Motor neuron (in vitro differentiated cells): ENCODE data around the gene VPS26A. TPM values are rescaled to one million over a fixed set of nuclear protein-coding genes. Genes with fewer than 3 reads are reported as not detected.

Experiments
- ATAC-seq, 8 experiments: fragments of 200-7000 bp; cut with Tn5 transposase; replicated peaks in 6 of 8; 2 replicates each; pipeline ENCODE4 v1.8.0; 2021; ENCODE audit warnings: mild to moderate bottlenecking in 8 of 8, moderate library complexity in 8 of 8
- H3K27ac ChIP-seq, 2 donors: fragments of 250-450 bp; sonication (Bioruptor Pico); 2 replicates each; pipeline ENCODE4 v1.9.0; 2021; ENCODE audit warnings: antibody characterized with exemption in 2 of 2, mild to moderate bottlenecking in 2 of 2, moderate library complexity in 1 of 2
- H3K4me1 ChIP-seq, 2 donors: fragments of 250-450 bp; sonication (Bioruptor Pico); replicated peaks in 1 of 2; 2 replicates each; pipeline ENCODE4 v1.6.1; 2021; ENCODE audit warnings: antibody characterized with exemption in 2 of 2, mild to moderate bottlenecking in 2 of 2, moderate library complexity in 1 of 2
- H3K4me3 ChIP-seq, 5 donors: fragments of 250-450 bp; sonication (Bioruptor Pico); 2 replicates each; pipeline ENCODE4 v1.9.0; 2021; ENCODE audit warnings: antibody characterized with exemption in 5 of 5, mild to moderate bottlenecking in 5 of 5, moderate library complexity in 4 of 5
- WGBS, 10 experiments: fragments of 450-650 bp; shearing (Covaris generic); methylation state at CpG; one replicate each; pipeline ENCODE4 v1.0.0; 2022; 5-methylcytosine and 5-hydroxymethylcytosine counted together
- in situ Hi-C, 9 experiments: fragments of 400-800 bp; cut with MboI; loops; one replicate each; pipeline ENCODE4 v1.15.0; 2021; ENCODE audit warnings: low sequenced_read_pairs in 9 of 9, low pct_unique_long_range_greater_than_20kb in 2 of 9; ENCODE audit not compliant: unreplicated experiment in 9 of 9
- total RNA-seq, 8 experiments: library from RNA; unstranded; fragments of 300-600 nt; gene quantifications; 2 replicates each; pipeline versions ENCODE4 v1.2.3 to v1.2.4, GENCODE V29; 2022

VPS26A gene
- total RNA-seq, result 10 to 100 TPM; 20.1 to 59.9 (median 35.1) TPM

- H3K4me3 ChIP-seq, result peak within 1 kb of the TSS; percentile 59 to 96 (median 71)
- peak within 1 kb of the TSS; percentile 74 to 88 for H3K27ac ChIP-seq
- in situ Hi-C loops, result loop anchor here in 1 of 9 experiments (25.0 kb wide), 1 partner anchor 112 kb away; no protein-coding TSS in a partner anchor
- ATAC-seq, result peak; percentile 73 to 90 (median 86)
- WGBS, 10 experiments, result 0% methylated on average over 1 to 10 of the region's 82 CpGs; no CpG with 5 or more reads in 7 of the 10 experiments
- H3K4me1 ChIP-seq, result peaks cover 9 to 12% of the 10 kb centered on the region in 2 donors
Measured at GRCh38 chr10:69123747-69124562, at the start of gene VPS26A. Gene VPS26A (plus strand): TSS chr10:69124178. CDS start chr10:69124278, 100 bp downstream.

GRCh38 chr10:69074532-69074931, 49.4 kb upstream of the VPS26A start:
- ATAC-seq, result no peak
- 78 to 100% (median 94%) methylated on average over 1 to 4 of the region's 4 CpGs; no CpG with 5 or more reads in 2 of the 10 experiments for WGBS, 10 experiments
- H3K4me3 ChIP-seq, result no peak overlapping the region
- no peak overlapping the region for H3K27ac ChIP-seq
- in situ Hi-C loops, result no loop called here
- no peaks in the 10 kb centered on the region for H3K4me1 ChIP-seq

GRCh38 chr10:69075431-69075830, 48.5 kb upstream of the VPS26A start:
- Histone ChIP-seq H3K27ac (no peak overlapping the region), H3K4me1 (no peaks in the 10 kb centered on the region), H3K4me3 (no peak overlapping the region)
- ATAC-seq, result no peak
- WGBS, 10 experiments, result 17 to 96% (median 70%) methylated on average over 1 to 3 of the region's 4 CpGs; no CpG with 5 or more reads in 3 of the 10 experiments
- in situ Hi-C loops, result no loop called here

- Histone ChIP-seq H3K4me3 (no peak overlapping the region), H3K4me1 (no peaks in the 10 kb centered on the region), H3K27ac (no peak overlapping the region)
- ATAC-seq, result no peak
- in situ Hi-C loops, result no loop called here
- WGBS, 10 experiments, result 50 to 100% (median 92%) methylated on average over 1 to 2 of the region's 2 CpGs; no CpG with 5 or more reads in 6 of the 10 experiments
Measured at GRCh38 chr10:69078311-69078710, 45.7 kb upstream of the VPS26A start.

- Histone ChIP-seq H3K4me1 (no peaks in the 10 kb centered on the region), H3K27ac (no peak overlapping the region), H3K4me3 (no peak overlapping the region)
- WGBS, 10 experiments, result 56 to 100% (median 81%) methylated on average over 1 to 4 of the region's 4 CpGs
- in situ Hi-C loops, result no loop called here
- ATAC-seq, result no peak
Measured at GRCh38 chr10:69080226-69080625, 43.8 kb upstream of the VPS26A start.

GRCh38 chr10:69086001-69086509, 37.9 kb upstream of the VPS26A start:
- Histone ChIP-seq H3K27ac (no peak overlapping the region), H3K4me1 (no peaks in the 10 kb centered on the region), H3K4me3 (no peak overlapping the region)
- in situ Hi-C loops, result no loop called here
- ATAC-seq, result peak in 1 of 8 experiments; percentile 98
- WGBS, 10 experiments, result 41 to 83% (median 55%) methylated on average over 1 to 9 of the region's 9 CpGs

- in situ Hi-C loops, result no loop called here
- Histone ChIP-seq H3K4me1 (no peaks in the 10 kb centered on the region), H3K4me3 (no peak within 1 kb of the TSS), H3K27ac (peak within 1 kb of the TSS in 1 of 2 donors; percentile 36)
- ATAC-seq, result no peak
- 44 to 100% (median 80%) methylated on average over 1 to 8 of the region's 10 CpGs for WGBS, 10 experiments
Measured at GRCh38 chr10:69087590-69088470, 36.1 kb upstream of the VPS26A start, which contains the start of gene SRGN. Gene SRGN (plus strand): TSS chr10:69088103. CDS start chr10:69088158, 55 bp downstream.

- no peaks in the 10 kb centered on the region for H3K4me1 ChIP-seq
- no peak for ATAC-seq
- in situ Hi-C loops, result no loop called here
- no peak overlapping the region for H3K27ac ChIP-seq
- WGBS, 10 experiments, result 60 to 100% (median 81%) methylated on average over 1 to 3 of the region's 3 CpGs; no CpG with 5 or more reads in 1 of the 10 experiments
- H3K4me3 ChIP-seq, result no peak overlapping the region
Measured at GRCh38 chr10:69088471-69088769, 35.6 kb upstream of the VPS26A start.

- no peaks in the 10 kb centered on the region for H3K4me1 ChIP-seq
- WGBS, 10 experiments, result 70 to 94% (median 90%) methylated on average over 5 to 10 of the region's 10 CpGs
- no peak overlapping the region for H3K4me3 ChIP-seq
- H3K27ac ChIP-seq, result no peak overlapping the region
- ATAC-seq, result no peak
- in situ Hi-C loops, result no loop called here
Measured at GRCh38 chr10:69088801-69089501, 35.0 kb upstream of the VPS26A start.

GRCh38 chr10:69089638-69090599, 34.1 kb upstream of the VPS26A start:
- Histone ChIP-seq H3K4me1 (no peaks in the 10 kb centered on the region), H3K4me3 (no peak overlapping the region), H3K27ac (no peak overlapping the region)
- ATAC-seq, result no peak
- in situ Hi-C loops, result no loop called here
- WGBS, 10 experiments, result 61 to 92% (median 79%) methylated on average over 4 to 13 of the region's 16 CpGs; no CpG with 5 or more reads in 2 of the 10 experiments

GRCh38 chr10:69090685-69091084, 33.3 kb upstream of the VPS26A start:
- 50 to 100% (median 81%) methylated on average over 1 of the region's 1 CpG; no CpG with 5 or more reads in 4 of the 10 experiments for WGBS, 10 experiments
- no peak overlapping the region for H3K4me3 ChIP-seq
- in situ Hi-C loops, result no loop called here

More at GRCh38 chr10:69090685-69091084, 33.3 kb upstream of the VPS26A start:
- peak in 1 of 8 experiments; percentile 45 for ATAC-seq
- no peaks in the 10 kb centered on the region for H3K4me1 ChIP-seq
- no peak overlapping the region for H3K27ac ChIP-seq
